IMR-90 (cell line): ENCODE measurements around the gene HENMT1.

Experiments
- BHLHE40 ChIP-seq: fragments of 150-350 bp; IDR thresholded peaks from 2 replicates; pipeline ENCODE4 v1.6.1; 2016; ENCODE audit warnings: mild to moderate bottlenecking, low read depth, low read length
- MAZ ChIP-seq: IDR thresholded peaks from 2 replicates; pipeline ENCODE4 v1.6.1; 2012; ENCODE audit warnings: low read depth, mild to moderate bottlenecking, low read length, improper control_type of control experiment, moderate library complexity, borderline replicate concordance
- MXI1 ChIP-seq: IDR thresholded peaks from 2 replicates; pipeline ENCODE4 v1.6.1; 2012; ENCODE audit warnings: low read depth, mild to moderate bottlenecking, low read length, moderate library complexity, borderline replicate concordance
- POLR2A ChIP-seq: IDR thresholded peaks from 2 replicates; pipeline ENCODE4 v1.6.1; 2012; ENCODE audit warnings: mild to moderate bottlenecking, low read depth, low read length
- RAD21 ChIP-seq: IDR thresholded peaks from 2 replicates; pipeline ENCODE4 v1.6.1; 2012; ENCODE audit warnings: low read length, improper control_type of control experiment
- RCOR1 ChIP-seq: IDR thresholded peaks from 2 replicates; pipeline ENCODE4 v1.6.1; 2012; ENCODE audit warnings: mild to moderate bottlenecking, low read length, improper control_type of control experiment; ENCODE audit not compliant: insufficient replicate concordance
- RFX5 ChIP-seq: IDR thresholded peaks from 2 replicates; pipeline ENCODE4 v1.8.0; 2012; ENCODE audit warnings: low read depth, mild to moderate bottlenecking, low read length, moderate library complexity
- SMC3 ChIP-seq: fragments of 150-350 bp; IDR thresholded peaks from 2 replicates; pipeline ENCODE4 v1.6.1; 2016; ENCODE audit warnings: low read depth, mild to moderate bottlenecking, antibody characterized with exemption, low read length, moderate library complexity
- TF ChIP-seq, protein P1 (sequence below): fragments of 150-350 bp; IDR thresholded peaks from 2 replicates; pipeline ENCODE4 v1.6.1; 2016; ENCODE audit warnings: low read depth, mild to moderate bottlenecking, low read length, moderate library complexity, borderline replicate concordance
- TF ChIP-seq, protein P2 (sequence below): conservative IDR thresholded peaks from 2 replicates; pipeline ENCODE4 v1.5.1; 2012; ENCODE audit warnings: mild to moderate bottlenecking, low read depth, low read length, improper control_type of control experiment
- TF ChIP-seq, protein P3 (sequence below): fragments of 150-350 bp; IDR thresholded peaks from 2 replicates; pipeline ENCODE4 v1.6.1; 2017; ENCODE audit warnings: mild to moderate bottlenecking, antibody characterized with exemption, low read length, low read depth

DNA sequence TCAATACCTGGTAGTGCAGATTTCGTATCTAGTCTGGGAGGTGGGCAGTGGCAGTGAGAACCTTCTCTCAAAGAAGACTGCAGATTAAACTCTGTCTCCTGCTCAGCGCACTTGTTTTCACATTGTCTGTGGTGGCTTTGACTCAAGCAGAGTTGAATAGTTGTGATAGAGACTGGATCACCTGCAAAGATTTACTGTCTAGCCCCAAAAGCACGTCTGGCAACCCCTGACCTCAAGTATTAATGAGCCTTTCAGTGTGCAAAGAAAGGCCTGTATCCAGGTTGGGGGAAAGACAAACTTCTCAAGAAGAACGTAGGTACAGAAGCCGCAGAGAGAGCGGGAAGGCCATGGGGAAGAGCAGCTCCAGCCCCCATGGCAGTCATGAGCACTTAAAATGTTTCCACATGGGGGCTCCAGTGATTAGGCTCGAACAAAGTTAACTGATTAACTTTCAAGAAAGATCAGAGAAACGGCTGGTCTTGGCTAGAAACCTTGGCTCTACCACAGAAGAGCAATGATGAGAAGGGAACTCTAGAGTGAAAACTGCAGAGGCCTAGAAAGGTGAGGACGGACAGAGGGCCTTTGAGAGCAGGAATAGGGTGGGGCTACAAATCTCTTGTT lies 15.2 kb downstream of the HENMT1 start:
- TF ChIP-seq, protein P1, sequence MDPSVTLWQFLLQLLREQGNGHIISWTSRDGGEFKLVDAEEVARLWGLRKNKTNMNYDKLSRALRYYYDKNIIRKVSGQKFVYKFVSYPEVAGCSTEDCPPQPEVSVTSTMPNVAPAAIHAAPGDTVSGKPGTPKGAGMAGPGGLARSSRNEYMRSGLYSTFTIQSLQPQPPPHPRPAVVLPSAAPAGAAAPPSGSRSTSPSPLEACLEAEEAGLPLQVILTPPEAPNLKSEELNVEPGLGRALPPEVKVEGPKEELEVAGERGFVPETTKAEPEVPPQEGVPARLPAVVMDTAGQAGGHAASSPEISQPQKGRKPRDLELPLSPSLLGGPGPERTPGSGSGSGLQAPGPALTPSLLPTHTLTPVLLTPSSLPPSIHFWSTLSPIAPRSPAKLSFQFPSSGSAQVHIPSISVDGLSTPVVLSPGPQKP = no peak
- TF ChIP-seq, protein P2, sequence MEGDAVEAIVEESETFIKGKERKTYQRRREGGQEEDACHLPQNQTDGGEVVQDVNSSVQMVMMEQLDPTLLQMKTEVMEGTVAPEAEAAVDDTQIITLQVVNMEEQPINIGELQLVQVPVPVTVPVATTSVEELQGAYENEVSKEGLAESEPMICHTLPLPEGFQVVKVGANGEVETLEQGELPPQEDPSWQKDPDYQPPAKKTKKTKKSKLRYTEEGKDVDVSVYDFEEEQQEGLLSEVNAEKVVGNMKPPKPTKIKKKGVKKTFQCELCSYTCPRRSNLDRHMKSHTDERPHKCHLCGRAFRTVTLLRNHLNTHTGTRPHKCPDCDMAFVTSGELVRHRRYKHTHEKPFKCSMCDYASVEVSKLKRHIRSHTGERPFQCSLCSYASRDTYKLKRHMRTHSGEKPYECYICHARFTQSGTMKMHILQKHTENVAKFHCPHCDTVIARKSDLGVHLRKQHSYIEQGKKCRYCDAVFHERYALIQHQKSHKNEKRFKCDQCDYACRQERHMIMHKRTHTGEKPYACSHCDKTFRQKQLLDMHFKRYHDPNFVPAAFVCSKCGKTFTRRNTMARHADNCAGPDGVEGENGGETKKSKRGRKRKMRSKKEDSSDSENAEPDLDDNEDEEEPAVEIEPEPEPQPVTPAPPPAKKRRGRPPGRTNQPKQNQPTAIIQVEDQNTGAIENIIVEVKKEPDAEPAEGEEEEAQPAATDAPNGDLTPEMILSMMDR = no peak
- no peak for TF ChIP-seq POLR2A
- TF ChIP-seq BHLHE40 = no peak
- TF ChIP-seq MXI1 = no peak
- no peak for TF ChIP-seq SMC3
- no peak for TF ChIP-seq RCOR1
- TF ChIP-seq RAD21 = no peak
- no peak for TF ChIP-seq MAZ
- TF ChIP-seq, protein P3, sequence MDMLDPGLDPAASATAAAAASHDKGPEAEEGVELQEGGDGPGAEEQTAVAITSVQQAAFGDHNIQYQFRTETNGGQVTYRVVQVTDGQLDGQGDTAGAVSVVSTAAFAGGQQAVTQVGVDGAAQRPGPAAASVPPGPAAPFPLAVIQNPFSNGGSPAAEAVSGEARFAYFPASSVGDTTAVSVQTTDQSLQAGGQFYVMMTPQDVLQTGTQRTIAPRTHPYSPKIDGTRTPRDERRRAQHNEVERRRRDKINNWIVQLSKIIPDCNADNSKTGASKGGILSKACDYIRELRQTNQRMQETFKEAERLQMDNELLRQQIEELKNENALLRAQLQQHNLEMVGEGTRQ = no peak
- TF ChIP-seq RFX5 = no peak
